Measurements from ENCODE around the gene MDFIC.

Gene MDFIC

GRCh38 chr7:115056019-115056418, 134.1 kb downstream of the MDFIC start:
- DNase-seq = no peak
- no peak overlapping the region for H3K27ac ChIP-seq
- no peak overlapping the region for H3K4me3 ChIP-seq (ENCODE audit: low read depth, low read length)
- H3K9me3 ChIP-seq (ENCODE audit: severe bottlenecking) = no peaks in the 10 kb centered on the region
- TF ChIP-seq, protein P1, sequence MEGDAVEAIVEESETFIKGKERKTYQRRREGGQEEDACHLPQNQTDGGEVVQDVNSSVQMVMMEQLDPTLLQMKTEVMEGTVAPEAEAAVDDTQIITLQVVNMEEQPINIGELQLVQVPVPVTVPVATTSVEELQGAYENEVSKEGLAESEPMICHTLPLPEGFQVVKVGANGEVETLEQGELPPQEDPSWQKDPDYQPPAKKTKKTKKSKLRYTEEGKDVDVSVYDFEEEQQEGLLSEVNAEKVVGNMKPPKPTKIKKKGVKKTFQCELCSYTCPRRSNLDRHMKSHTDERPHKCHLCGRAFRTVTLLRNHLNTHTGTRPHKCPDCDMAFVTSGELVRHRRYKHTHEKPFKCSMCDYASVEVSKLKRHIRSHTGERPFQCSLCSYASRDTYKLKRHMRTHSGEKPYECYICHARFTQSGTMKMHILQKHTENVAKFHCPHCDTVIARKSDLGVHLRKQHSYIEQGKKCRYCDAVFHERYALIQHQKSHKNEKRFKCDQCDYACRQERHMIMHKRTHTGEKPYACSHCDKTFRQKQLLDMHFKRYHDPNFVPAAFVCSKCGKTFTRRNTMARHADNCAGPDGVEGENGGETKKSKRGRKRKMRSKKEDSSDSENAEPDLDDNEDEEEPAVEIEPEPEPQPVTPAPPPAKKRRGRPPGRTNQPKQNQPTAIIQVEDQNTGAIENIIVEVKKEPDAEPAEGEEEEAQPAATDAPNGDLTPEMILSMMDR (IDR thresholded peaks at IDR 0.05; ENCODE audit: low read depth, low read length) = no peak
- no peaks in the 10 kb centered on the region for H3K27me3 ChIP-seq (ENCODE audit: insufficient read depth, low read depth, severe bottlenecking)
- no peaks in the 10 kb centered on the region for H3K36me3 ChIP-seq

GRCh38 chr7:115058726-115059125, 136.8 kb downstream of the MDFIC start:
- no peak overlapping the region for H3K4me3 ChIP-seq (ENCODE audit: low read depth, low read length)
- H3K36me3 ChIP-seq = no peaks in the 10 kb centered on the region
- TF ChIP-seq, protein P1 (IDR thresholded peaks at IDR 0.05; ENCODE audit: low read depth, low read length) = no peak
- DNase-seq = no peak
- H3K27me3 ChIP-seq (ENCODE audit: insufficient read depth, low read depth, severe bottlenecking) = no peaks in the 10 kb centered on the region
- no peaks in the 10 kb centered on the region for H3K9me3 ChIP-seq (ENCODE audit: severe bottlenecking)
- H3K27ac ChIP-seq = no peak overlapping the region

GRCh38 chr7:115059321-115059720, 137.4 kb downstream of the MDFIC start:
- TF ChIP-seq, protein P1 (IDR thresholded peaks at IDR 0.05; ENCODE audit: low read depth, low read length) = no peak
- Histone ChIP-seq H3K27me3 (ENCODE audit: insufficient read depth, low read depth, severe bottlenecking) (no peaks in the 10 kb centered on the region), H3K36me3 (no peaks in the 10 kb centered on the region), H3K4me3 (ENCODE audit: low read depth, low read length) (no peak overlapping the region), H3K27ac (no peak overlapping the region), H3K9me3 (ENCODE audit: severe bottlenecking) (no peaks in the 10 kb centered on the region)
- no peak for DNase-seq

- DNase-seq = no peak
- TF ChIP-seq, protein P1 (IDR thresholded peaks at IDR 0.05; ENCODE audit: low read depth, low read length) = no peak
- Histone ChIP-seq H3K9me3 (ENCODE audit: severe bottlenecking) (no peaks in the 10 kb centered on the region), H3K27me3 (ENCODE audit: insufficient read depth, low read depth, severe bottlenecking) (no peaks in the 10 kb centered on the region), H3K36me3 (no peaks in the 10 kb centered on the region), H3K4me3 (ENCODE audit: low read depth, low read length) (no peak overlapping the region), H3K27ac (no peak overlapping the region)
Measured at GRCh38 chr7:115060095-115060870, 138.4 kb downstream of the MDFIC start.

GRCh38 chr7:115066050-115066449, 144.2 kb downstream of the MDFIC start:
- Histone ChIP-seq H3K27ac (no peak overlapping the region), H3K9me3 (ENCODE audit: severe bottlenecking) (no peaks in the 10 kb centered on the region), H3K36me3 (no peaks in the 10 kb centered on the region), H3K27me3 (ENCODE audit: insufficient read depth, low read depth, severe bottlenecking) (no peaks in the 10 kb centered on the region), H3K4me3 (ENCODE audit: low read depth, low read length) (no peak overlapping the region)
- DNase-seq = no peak
- TF ChIP-seq, protein P1 (IDR thresholded peaks at IDR 0.05; ENCODE audit: low read depth, low read length) = no peak

GRCh38 chr7:115066634-115067033, 144.7 kb downstream of the MDFIC start:
- H3K27me3 ChIP-seq (ENCODE audit: insufficient read depth, low read depth, severe bottlenecking) = no peaks in the 10 kb centered on the region
- H3K9me3 ChIP-seq (ENCODE audit: severe bottlenecking) = no peaks in the 10 kb centered on the region
- H3K36me3 ChIP-seq = no peaks in the 10 kb centered on the region
- H3K4me3 ChIP-seq (ENCODE audit: low read depth, low read length) = no peak overlapping the region
- no peak for DNase-seq
- no peak overlapping the region for H3K27ac ChIP-seq
- TF ChIP-seq, protein P1 (IDR thresholded peaks at IDR 0.05; ENCODE audit: low read depth, low read length) = no peak
